SK-N-SH (cell line): ENCODE measurements around the gene CCDC57. TPM values are rescaled to one million over a fixed set of nuclear protein-coding genes. Genes with fewer than 3 reads are reported as not detected.

Experiments
- CTCF ChIA-PET: fragments of 300-600, 350-600 bp; formaldehyde crosslinking; extraction: SDS; loops from one replicate; lab custom pipeline; 2021; lab: Yijun Ruan, JAX
- POLR2A ChIA-PET: fragments of 350-600 bp; sonication (Branson Sonifier 250); formaldehyde crosslinking; extraction: SDS; loops from one replicate; lab custom pipeline; 2020; ENCODE audit warnings: antibody characterized with exemption, inconsistent platforms; lab: Yijun Ruan, JAX
- DNase-seq: peaks from one replicate; pipeline ENCODE4 v3.0.0; 2012
- H2AFZ ChIP-seq: fragments of 200-600 bp; sonication (generic); 2 replicates; pipeline ENCODE4 v1.8.1; 2016; ENCODE audit warnings: antibody characterized with exemption, mild to moderate bottlenecking, low read depth
- H3F3A ChIP-seq: fragments of 200-600 bp; sonication (generic); replicated peaks from 2 replicates; pipeline ENCODE3; 2016; ENCODE audit warnings: antibody characterized with exemption, mild to moderate bottlenecking; ENCODE audit not compliant: insufficient read depth
- H3K27ac ChIP-seq, 2 experiments: fragments of 200-500 bp in 1 of 2; fragments of 200-600 bp in 1 of 2; sonication (Bioruptor generic) in 1 of 2; sonication (generic), shearing (Covaris generic) in 1 of 2; 2 replicates each; pipeline versions ENCODE4 v1.5.1 to v1.6.1; 2014 to 2016; ENCODE audit warnings: low read depth in 2 of 2, inconsistent platforms in 1 of 2, low read length in 1 of 2, mild to moderate bottlenecking in 1 of 2, mixed read lengths in 1 of 2
- H3K27me3 ChIP-seq: fragments of 200-600 bp; sonication (generic), shearing (Covaris generic); 2 replicates; pipeline ENCODE4 v1.6.1; 2016; ENCODE audit warnings: mixed run types; ENCODE audit not compliant: insufficient read depth
- H3K36me3 ChIP-seq, 2 experiments: fragments of 200-500 bp in 1 of 2; fragments of 200-600 bp in 1 of 2; sonication (Bioruptor generic) in 1 of 2; sonication (generic) in 1 of 2; replicated peaks in 1 of 2; 2 replicates each; pipeline versions ENCODE3 to v1.5.1; 2014 to 2016; ENCODE audit warnings: low read length in 1 of 2, mild to moderate bottlenecking in 1 of 2; ENCODE audit not compliant: insufficient read depth in 2 of 2, control insufficient read depth in 1 of 2
- H3K4me1 ChIP-seq, 2 experiments: fragments of 200-500 bp in 1 of 2; fragments of 200-600 bp in 1 of 2; sonication (Bioruptor generic) in 1 of 2; sonication (generic), shearing (Covaris generic) in 1 of 2; 2 replicates each; pipeline versions ENCODE4 v1.5.1 to v1.6.1; 2014 to 2016; ENCODE audit warnings: low read depth in 1 of 2, low read length in 1 of 2, mixed run types in 1 of 2; ENCODE audit not compliant: insufficient read depth in 2 of 2, control insufficient read depth in 1 of 2
- H3K4me2 ChIP-seq: fragments of 200-600 bp; sonication (generic), shearing (Covaris generic); 2 replicates; pipeline ENCODE4 v1.6.1; 2017; ENCODE audit warnings: mixed run types
- H3K4me3 ChIP-seq, 2 experiments: fragments of 200-500 bp in 1 of 2; fragments of 200-600 bp in 1 of 2; sonication (Bioruptor generic) in 1 of 2; sonication (generic), shearing (Covaris generic) in 1 of 2; 2 replicates each; pipeline versions ENCODE4 v1.5.1 to v1.8.1; 2014 to 2016; ENCODE audit warnings: low read depth in 2 of 2, inconsistent platforms in 1 of 2, low read length in 1 of 2, mild to moderate bottlenecking in 1 of 2, mixed read lengths in 1 of 2, moderate library complexity in 1 of 2
- H3K79me2 ChIP-seq: fragments of 200-600 bp; sonication (generic); 2 replicates; pipeline ENCODE4 v1.8.1; 2017; ENCODE audit warnings: mild to moderate bottlenecking; ENCODE audit not compliant: insufficient read depth
- H3K9ac ChIP-seq: fragments of 200-600 bp; sonication (generic); 2 replicates; pipeline ENCODE4 v1.6.1; 2017; ENCODE audit warnings: mixed run types
- H3K9me2 ChIP-seq: fragments of 200-600 bp; sonication (generic); 2 replicates; pipeline ENCODE4 v1.6.1; 2017; ENCODE audit warnings: mixed run types
- H3K9me3 ChIP-seq: fragments of 200-600 bp; sonication (generic); 2 replicates; pipeline ENCODE4 v1.6.1; 2017; ENCODE audit warnings: mixed run types, mild to moderate bottlenecking, moderate library complexity
- H4K20me1 ChIP-seq: fragments of 200-600 bp; sonication (generic); 2 replicates; pipeline ENCODE4 v1.6.1; 2017; ENCODE audit warnings: mild to moderate bottlenecking, mixed run types; ENCODE audit not compliant: insufficient read depth
- EP300 ChIP-seq, 2 experiments: IDR thresholded peaks; 2 replicates each; pipeline versions ENCODE4 v1.4.0 to v1.6.1; 2012; ENCODE audit warnings: borderline replicate concordance in 1 of 2, low read depth in 1 of 2, low read length in 1 of 2
- GABPA ChIP-seq: IDR thresholded peaks from 2 replicates; pipeline ENCODE4 v1.4.0; 2012; ENCODE audit warnings: low read depth, mild to moderate bottlenecking
- IRF3 ChIP-seq: fragments of 150-350 bp; IDR thresholded peaks from 2 replicates; pipeline ENCODE4 v1.6.1; 2016; ENCODE audit warnings: mild to moderate bottlenecking, low read depth, low read length
- MAX ChIP-seq: IDR thresholded peaks from 2 replicates; pipeline ENCODE4 v1.4.0; 2012; ENCODE audit warnings: low read depth
- MXI1 ChIP-seq: IDR thresholded peaks from 2 replicates; pipeline ENCODE4 v1.6.1; 2012; ENCODE audit warnings: mild to moderate bottlenecking, low read depth, low read length, improper control_type of control experiment
- NFIC ChIP-seq: IDR thresholded peaks from 2 replicates; pipeline ENCODE4 v1.4.0; 2012; ENCODE audit warnings: borderline replicate concordance
- PBX3 ChIP-seq: IDR thresholded peaks from 2 replicates; pipeline ENCODE4; 2012
- REST ChIP-seq: IDR thresholded peaks from 2 replicates; pipeline ENCODE4 v1.6.1; 2012; ENCODE audit warnings: mild to moderate bottlenecking, low read depth, low read length, moderate library complexity
- TCF12 ChIP-seq: IDR thresholded peaks from 2 replicates; pipeline ENCODE4 v1.4.0; 2012
- YY1 ChIP-seq: IDR thresholded peaks from 2 replicates; pipeline ENCODE4 v1.4.0; 2012; ENCODE audit warnings: low read depth, mild to moderate bottlenecking
- ZBTB33 ChIP-seq: IDR thresholded peaks from 2 replicates; pipeline ENCODE4 v1.4.0; 2012; ENCODE audit warnings: low read depth, borderline replicate concordance
- WGBS: methylation state at CpG from one replicate; pipeline ENCODE4 v1.1.6; 2017; ENCODE audit warnings: low lambda C conversion rate; 5-methylcytosine and 5-hydroxymethylcytosine counted together
- polyA plus RNA-seq, 3 experiments: library from polyadenylated mRNA; depleted of rRNA; stranded (reverse); fragments of >200 nt; gene quantifications; 2 replicates each; pipeline ENCODE4 v1.2.3, GENCODE V29; 2012

The CCDC57 gene
- polyA plus RNA-seq, 1 of the 3 experiments (the other 2 are of a cell fraction): 68.6 TPM

- DNase-seq: no peak
- no peaks in the 10 kb centered on the region for H3K27me3 ChIP-seq
- peaks cover 34 to 35% of the 10 kb centered on the region in 2 experiments for H3K4me1 ChIP-seq
- no peak overlapping the region for H3K4me3 ChIP-seq
- peaks cover 29% of the 10 kb centered on the region for H3F3A ChIP-seq
- H2AFZ ChIP-seq: peak overlapping the region; percentile 25; the same call in 1 of the 2 replicates
- H3K79me2 ChIP-seq: peaks cover 24% of the 10 kb centered on the region; the same call in 1 of the 2 replicates
- POLR2A ChIA-PET: no interaction called here
- H3K9ac ChIP-seq: peak overlapping the region; percentile 70
- H3K4me2 ChIP-seq: peak overlapping the region; percentile 68
- H3K9me2 ChIP-seq: no peaks in the 10 kb centered on the region
- H3K27ac ChIP-seq: peak overlapping the region; percentile 83 to 94
- no peaks in the 10 kb centered on the region for H3K9me3 ChIP-seq
- 74% methylated on average over 5 of the region's 12 CpGs for WGBS
- no peak for TF ChIP-seq YY1
- TF ChIP-seq TCF12: no peak
- TF ChIP-seq, all 33 proteins: peak for 0
- CTCF ChIA-PET: interaction anchor here (6.4 kb wide), 1 partner anchor 20 kb away, joined by 45 read pairs; no protein-coding TSS in a partner anchor
- Histone ChIP-seq H3K36me3 (no peaks in the 10 kb centered on the region), H4K20me1 (no peaks in the 10 kb centered on the region)
Observed at GRCh38 chr17:82217120-82217529, 4.5 kb upstream of the CCDC57 start.

- Histone ChIP-seq H3K4me3 (no peak overlapping the region), H3K4me2 (peak overlapping the region; percentile 68), H3K9me3 (no peaks in the 10 kb centered on the region), H3K4me1 (peaks cover 34 to 40% of the 10 kb centered on the region in 2 experiments), H3K79me2 (peaks cover 30% of the 10 kb centered on the region), H3K9ac (peak overlapping the region; percentile 70), H3F3A (peaks cover 29% of the 10 kb centered on the region), H3K36me3 (no peaks in the 10 kb centered on the region), H3K27ac (peak overlapping the region; percentile 83 to 94), H3K9me2 (no peaks in the 10 kb centered on the region), H4K20me1 (no peaks in the 10 kb centered on the region), H3K27me3 (no peaks in the 10 kb centered on the region), H2AFZ (peak overlapping the region; percentile 25; the same call in 1 of the 2 replicates)
- 58% methylated on average over 14 of the region's 17 CpGs for WGBS
- CTCF ChIA-PET: interaction anchor here (1.4 to 6.4 kb wide), 3 partner anchors 10 to 104 kb away, joined by 3 to 45 read pairs (median 15); no protein-coding TSS in a partner anchor
- POLR2A ChIA-PET: interaction anchor here (1.3 kb wide), 1 partner anchor 18 kb away, joined by 3 read pairs; no protein-coding TSS in a partner anchor
- TF ChIP-seq GABPA: peak; percentile 28; the same call in 1 of the 2 replicates
- TF ChIP-seq TCF12: peak; percentile 42; the same call in 1 of the 2 replicates
- TF ChIP-seq MAX: peak; percentile 89
- TF ChIP-seq ZBTB33: no peak
- TF ChIP-seq NFIC: peak; percentile 78; the same call in 1 of the 2 replicates
- no peak for TF ChIP-seq EP300 (IDR thresholded peaks at IDR 0.05; ENCODE audit: borderline replicate concordance in 1 of 2, low read depth in 1 of 2, low read length in 1 of 2)
- TF ChIP-seq PBX3: peak; percentile 23; the same call in 1 of the 2 replicates
- TF ChIP-seq REST: peak; percentile 18; the same call in 1 of the 2 replicates
- no peak for TF ChIP-seq IRF3
- TF ChIP-seq MXI1: peak; percentile 31; the same call in 1 of the 2 replicates
- peak; percentile 54 for DNase-seq
Observed at GRCh38 chr17:82216301-82217119, 3.9 kb upstream of the CCDC57 start.
